DMS114 treated with DMSO at 0.1 percent for 48 hours (cell line): ENCODE measurements around the gene CASZ1.

Experiments
- DNase-seq: peaks from one replicate; lab custom pipeline; 2025; ENCODE audit not compliant: unreplicated experiment; lab: John Stamatoyannopoulos, UW

The CASZ1 gene

GRCh38 chr1:10690484-10690883, 106.0 kb downstream of the CASZ1 start:
- DNase-seq, result no peak

GRCh38 chr1:10688409-10688786, 108.0 kb downstream of the CASZ1 start:
- DNase-seq, result no peak

- no peak for DNase-seq
These were observed 108.6 kb downstream of the CASZ1 start for GRCh38 chr1:10687782-10688408.

GRCh38 chr1:10687251-10687651, 109.2 kb downstream of the CASZ1 start:
- DNase-seq, result no peak

- no peak for DNase-seq
These were observed 109.9 kb downstream of the CASZ1 start for GRCh38 chr1:10686404-10687040.

- DNase-seq, result no peak
These were observed 110.5 kb downstream of the CASZ1 start for GRCh38 chr1:10685808-10686403.

GRCh38 chr1:10685196-10685807, 111.1 kb downstream of the CASZ1 start:
- no peak for DNase-seq

GRCh38 chr1:10684221-10684620, 112.2 kb downstream of the CASZ1 start:
- DNase-seq, result no peak

- DNase-seq, result no peak
These were observed 113.8 kb downstream of the CASZ1 start for GRCh38 chr1:10682449-10683309.

- no peak for DNase-seq
These were observed 114.4 kb downstream of the CASZ1 start for GRCh38 chr1:10682108-10682445.

- DNase-seq, result no peak
These were observed 114.9 kb downstream of the CASZ1 start for GRCh38 chr1:10681296-10682107.

GRCh38 chr1:10680487-10680886, 116.0 kb downstream of the CASZ1 start:
- DNase-seq, result no peak

- DNase-seq, result no peak
These were observed 116.8 kb downstream of the CASZ1 start for GRCh38 chr1:10679496-10680220.

GRCh38 chr1:10678852-10679251, 117.6 kb downstream of the CASZ1 start:
- no peak for DNase-seq

GRCh38 chr1:10678402-10678801, 118.0 kb downstream of the CASZ1 start:
- DNase-seq, result no peak

- no peak for DNase-seq
These were observed 118.7 kb downstream of the CASZ1 start for GRCh38 chr1:10677491-10678391.

GRCh38 chr1:10676963-10677362, 119.5 kb downstream of the CASZ1 start:
- no peak for DNase-seq

- DNase-seq, result no peak
These were observed 120.6 kb downstream of the CASZ1 start for GRCh38 chr1:10675813-10676212.
